ENCODE data around the gene TP73. TPM values are rescaled to one million over a fixed set of nuclear protein-coding genes. Genes with fewer than 3 reads are reported as not detected.

Gene TP73
- total RNA-seq, 6 experiments from 2014 or later = 0.05 to 2.3 (median 0.32) TPM

- Histone ChIP-seq H3K27me3 (no peaks in the 10 kb centered on the region), H3K4me3 (no peak overlapping the region), H3K9me3 (no peaks in the 10 kb centered on the region), H3K27ac (no peak overlapping the region), H3K4me1 (no peaks in the 10 kb centered on the region), H3K36me3 (no peaks in the 10 kb centered on the region)
- TF ChIP-seq POLR2A (IDR thresholded peaks at IDR 0.05) (no peak), CTCF (IDR thresholded peaks at IDR 0.05) (no peak)
- ATAC-seq (no peak), DNase-seq (no peak)
- no CpG with 5 or more reads among the region's 19 CpGs for WGBS (ENCODE audit: insufficient coverage, low coverage, low lambda C conversion rate, missing lambda C conversion rate)
- intact Hi-C loops (cut with DNase I) = no loop called here
Observed at GRCh38 chr1:3712573-3713535, 60.5 kb downstream of the TP73 start.

GRCh38 chr1:3713840-3714239 is 61.5 kb downstream of the TP73 start:
- TF ChIP-seq POLR2A (IDR thresholded peaks at IDR 0.05) (no peak), CTCF (IDR thresholded peaks at IDR 0.05) (no peak)
- Histone ChIP-seq H3K9me3 (no peaks in the 10 kb centered on the region), H3K4me3 (no peak overlapping the region), H3K36me3 (no peaks in the 10 kb centered on the region), H3K27ac (no peak overlapping the region), H3K27me3 (no peaks in the 10 kb centered on the region), H3K4me1 (no peaks in the 10 kb centered on the region)
- intact Hi-C loops (cut with DNase I) = no loop called here
- 95% methylated on average over 4 of the region's 7 CpGs for WGBS (ENCODE audit: insufficient coverage, low coverage, low lambda C conversion rate, missing lambda C conversion rate)
- DNase-seq (no peak), ATAC-seq (no peak)

- H3K4me3 ChIP-seq = no peak overlapping the region
- no peaks in the 10 kb centered on the region for H3K27me3 ChIP-seq
- DNase-seq (peak in 1 of 3 donors; percentile 60), ATAC-seq (peak in 3 of 4 donors; percentile 9 to 57 (median 40))
- 17% methylated on average over 1 of the region's 10 CpGs for WGBS (ENCODE audit: insufficient coverage, low coverage, low lambda C conversion rate, missing lambda C conversion rate)
- intact Hi-C loops (cut with DNase I) = no loop called here
- no peak overlapping the region for H3K27ac ChIP-seq
- no peak for TF ChIP-seq CTCF (IDR thresholded peaks at IDR 0.05)
- TF ChIP-seq POLR2A (IDR thresholded peaks at IDR 0.05) = no peak
- no peaks in the 10 kb centered on the region for H3K36me3 ChIP-seq
- no peaks in the 10 kb centered on the region for H3K9me3 ChIP-seq
- H3K4me1 ChIP-seq = no peaks in the 10 kb centered on the region
Observed at GRCh38 chr1:3714284-3714741, 62.0 kb downstream of the TP73 start.

- DNase-seq (no peak), ATAC-seq (no peak)
- intact Hi-C loops (cut with DNase I) = no loop called here
- no CpG with 5 or more reads among the region's 10 CpGs for WGBS (ENCODE audit: insufficient coverage, low coverage, low lambda C conversion rate, missing lambda C conversion rate)
- H3K4me3 ChIP-seq = no peak overlapping the region
- no peak overlapping the region for H3K27ac ChIP-seq
- H3K27me3 ChIP-seq = no peaks in the 10 kb centered on the region
- no peaks in the 10 kb centered on the region for H3K9me3 ChIP-seq
- H3K4me1 ChIP-seq = no peaks in the 10 kb centered on the region
- TF ChIP-seq CTCF (IDR thresholded peaks at IDR 0.05) (no peak), POLR2A (IDR thresholded peaks at IDR 0.05) (no peak)
- no peaks in the 10 kb centered on the region for H3K36me3 ChIP-seq
Observed at GRCh38 chr1:3714814-3715213, 62.5 kb downstream of the TP73 start.

All from right lobe of liver (tissue), 6 donors.